Measurements from ENCODE around the gene RASSF5. TPM values are rescaled to one million over a fixed set of nuclear protein-coding genes. Genes with fewer than 3 reads are reported as not detected.

RASSF5 gene
- total RNA-seq, 4 donors from 2014 or later = 6.6 to 23.0 (median 10.5) TPM

DNA sequence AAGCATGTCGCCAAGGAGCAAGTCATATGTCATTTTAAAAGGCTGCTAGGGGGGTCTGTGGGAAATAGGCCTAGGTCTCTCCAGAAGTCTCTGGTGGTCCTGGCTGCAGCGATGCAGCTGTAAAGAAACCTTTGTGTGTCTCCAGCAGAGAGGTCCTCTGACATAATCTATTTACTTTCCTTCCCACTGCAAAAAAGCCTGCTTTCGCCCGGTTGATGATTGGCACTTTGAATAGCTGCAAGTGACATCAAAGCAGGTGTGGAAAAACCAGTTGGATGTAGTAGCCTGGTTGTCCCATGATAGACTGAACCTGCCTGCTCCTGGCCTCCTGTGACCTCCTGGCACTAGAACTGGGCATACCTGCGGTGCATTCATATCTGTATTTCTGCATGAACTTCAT is 13.8 kb downstream of the RASSF5 start:
- WGBS = 87% methylated on average over 5 of the region's 5 CpGs
- TF ChIP-seq, protein P1, sequence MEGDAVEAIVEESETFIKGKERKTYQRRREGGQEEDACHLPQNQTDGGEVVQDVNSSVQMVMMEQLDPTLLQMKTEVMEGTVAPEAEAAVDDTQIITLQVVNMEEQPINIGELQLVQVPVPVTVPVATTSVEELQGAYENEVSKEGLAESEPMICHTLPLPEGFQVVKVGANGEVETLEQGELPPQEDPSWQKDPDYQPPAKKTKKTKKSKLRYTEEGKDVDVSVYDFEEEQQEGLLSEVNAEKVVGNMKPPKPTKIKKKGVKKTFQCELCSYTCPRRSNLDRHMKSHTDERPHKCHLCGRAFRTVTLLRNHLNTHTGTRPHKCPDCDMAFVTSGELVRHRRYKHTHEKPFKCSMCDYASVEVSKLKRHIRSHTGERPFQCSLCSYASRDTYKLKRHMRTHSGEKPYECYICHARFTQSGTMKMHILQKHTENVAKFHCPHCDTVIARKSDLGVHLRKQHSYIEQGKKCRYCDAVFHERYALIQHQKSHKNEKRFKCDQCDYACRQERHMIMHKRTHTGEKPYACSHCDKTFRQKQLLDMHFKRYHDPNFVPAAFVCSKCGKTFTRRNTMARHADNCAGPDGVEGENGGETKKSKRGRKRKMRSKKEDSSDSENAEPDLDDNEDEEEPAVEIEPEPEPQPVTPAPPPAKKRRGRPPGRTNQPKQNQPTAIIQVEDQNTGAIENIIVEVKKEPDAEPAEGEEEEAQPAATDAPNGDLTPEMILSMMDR (IDR thresholded peaks at IDR 0.05) = no peak
- TF ChIP-seq POLR2AphosphoS5 (IDR thresholded peaks at IDR 0.05) = no peak
- TF ChIP-seq POLR2A (IDR thresholded peaks at IDR 0.05; ENCODE audit: low read depth) = no peak
- TF ChIP-seq EP300 (IDR thresholded peaks at IDR 0.05) = no peak
- Histone ChIP-seq H3K9me3 (no peaks in the 10 kb centered on the region), H3K27ac (replicated peaks in 1 of 4) (no peak overlapping the region), H3K36me3 (no peaks in the 10 kb centered on the region), H3K27me3 (no peaks in the 10 kb centered on the region), H3K4me1 (no peaks in the 10 kb centered on the region), H3K4me3 (no peak overlapping the region)
- intact Hi-C loops (cut with DNase I) = no loop called here
- DNase-seq (ENCODE audit: extremely low spot score) = no peak

- DNase-seq (ENCODE audit: extremely low spot score) = no peak
- 84% methylated on average over 8 of the region's 8 CpGs for WGBS
- Histone ChIP-seq H3K36me3 (no peaks in the 10 kb centered on the region), H3K4me1 (no peaks in the 10 kb centered on the region), H3K27me3 (no peaks in the 10 kb centered on the region), H3K27ac (replicated peaks in 1 of 4) (no peak overlapping the region), H3K4me3 (no peak overlapping the region), H3K9me3 (no peaks in the 10 kb centered on the region)
- intact Hi-C loops (cut with DNase I) = no loop called here
- no peak for TF ChIP-seq POLR2A (IDR thresholded peaks at IDR 0.05; ENCODE audit: low read depth)
- TF ChIP-seq, protein P1 (IDR thresholded peaks at IDR 0.05) = no peak
- no peak for TF ChIP-seq POLR2AphosphoS5 (IDR thresholded peaks at IDR 0.05)
- no peak for TF ChIP-seq EP300 (IDR thresholded peaks at IDR 0.05)
These were observed 14.5 kb downstream of the RASSF5 start for GRCh38 chr1:206521694-206522402.

- TF ChIP-seq, protein P1 (IDR thresholded peaks at IDR 0.05) = no peak
- no peak for TF ChIP-seq POLR2A (IDR thresholded peaks at IDR 0.05; ENCODE audit: low read depth)
- no peak for TF ChIP-seq EP300 (IDR thresholded peaks at IDR 0.05)
- TF ChIP-seq POLR2AphosphoS5 (IDR thresholded peaks at IDR 0.05) = no peak
- H3K36me3 ChIP-seq = no peaks in the 10 kb centered on the region
- 72% methylated on average over 5 of the region's 5 CpGs for WGBS
- no peak for DNase-seq (ENCODE audit: extremely low spot score)
- H3K27ac ChIP-seq (replicated peaks in 1 of 4) = no peak overlapping the region
- no peaks in the 10 kb centered on the region for H3K27me3 ChIP-seq
- H3K9me3 ChIP-seq = no peaks in the 10 kb centered on the region
- no peaks in the 10 kb centered on the region for H3K4me1 ChIP-seq
- intact Hi-C loops (cut with DNase I) = no loop called here
- H3K4me3 ChIP-seq = no peak overlapping the region
These were observed 17.5 kb downstream of the RASSF5 start for GRCh38 chr1:206524739-206525364.

DNA sequence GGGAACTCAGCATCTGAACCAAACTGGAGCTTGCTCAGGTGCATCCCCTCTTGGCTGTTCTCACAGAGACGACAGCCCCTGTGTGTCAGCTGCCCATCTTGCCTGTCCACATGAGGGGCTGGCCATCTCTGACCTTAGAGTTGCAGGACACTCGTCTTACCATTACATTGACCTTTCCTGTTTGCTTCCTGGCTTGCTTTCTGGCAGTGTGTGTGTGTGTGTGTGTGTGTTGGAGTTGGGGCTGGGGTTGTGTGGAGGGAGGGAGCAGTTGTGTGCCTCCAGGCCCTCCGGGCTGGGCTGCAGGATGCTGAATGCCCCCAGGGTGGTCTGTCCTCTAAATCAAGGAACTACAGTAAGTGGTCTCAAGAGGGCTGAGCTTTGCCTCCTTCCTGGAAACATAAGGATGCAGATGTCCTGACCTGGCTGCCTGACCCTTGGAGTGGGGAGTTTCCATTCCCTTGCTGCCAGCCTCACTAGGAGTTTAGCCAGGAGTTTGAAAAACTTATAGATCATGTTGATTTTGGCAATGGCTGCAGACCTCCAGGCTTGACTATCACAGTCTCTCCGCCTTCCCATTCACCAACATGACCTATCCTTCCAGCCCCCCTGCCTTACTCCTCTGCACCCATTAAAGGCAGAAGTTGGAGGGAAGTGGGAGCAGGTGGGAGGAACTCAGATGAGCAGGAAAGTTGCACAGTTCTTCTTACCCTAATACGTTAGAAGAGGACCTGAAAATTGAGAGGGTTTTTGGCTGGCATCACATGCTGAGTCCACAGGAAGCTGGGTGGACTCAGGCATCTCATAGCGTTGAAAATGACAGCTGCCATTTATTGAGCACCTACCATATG is 19.0 kb downstream of the RASSF5 start:
- no peak overlapping the region for H3K4me3 ChIP-seq
- TF ChIP-seq POLR2AphosphoS5 (IDR thresholded peaks at IDR 0.05) (no peak), EP300 (IDR thresholded peaks at IDR 0.05) (no peak), POLR2A (IDR thresholded peaks at IDR 0.05; ENCODE audit: low read depth) (no peak)
- TF ChIP-seq, protein P1 (IDR thresholded peaks at IDR 0.05) = no peak

More for the DNA sequence above, 19.0 kb downstream of the RASSF5 start:
- no peaks in the 10 kb centered on the region for H3K36me3 ChIP-seq
- no peak overlapping the region for H3K27ac ChIP-seq (replicated peaks in 1 of 4)
- H3K27me3 ChIP-seq = no peaks in the 10 kb centered on the region
- no peaks in the 10 kb centered on the region for H3K4me1 ChIP-seq
- no peak for DNase-seq (ENCODE audit: extremely low spot score)
- 73% methylated on average over 6 of the region's 6 CpGs for WGBS
- no peaks in the 10 kb centered on the region for H3K9me3 ChIP-seq
- intact Hi-C loops (cut with DNase I) = no loop called here
